H9 (cell line): ENCODE results near the gene GH2. TPM values are rescaled to one million over a fixed set of nuclear protein-coding genes. Genes with fewer than 3 reads are reported as not detected.

ENCODE experiments used
- DNase-seq: peaks from one replicate; pipeline ENCODE4 v3.0.0-alpha.2; 2017
- H2AFZ ChIP-seq: one replicate; pipeline ENCODE4 v1.6.1; 2013; ENCODE audit warnings: mild to moderate bottlenecking, low read length, control low read depth, moderate library complexity
- H2AK5ac ChIP-seq: 2 replicates; pipeline ENCODE4 v1.6.1; 2013; ENCODE audit warnings: low read length, control low read depth, mixed read lengths; ENCODE audit not compliant: insufficient read length
- H2BK120ac ChIP-seq: one replicate; pipeline ENCODE4 v1.6.1; 2013; ENCODE audit warnings: low read depth, mild to moderate bottlenecking, low read length, control low read depth, inconsistent platforms; ENCODE audit not compliant: poor library complexity, severe bottlenecking
- H2BK12ac ChIP-seq: 2 replicates; pipeline ENCODE4 v1.6.1; 2013; ENCODE audit warnings: low read length, control low read depth, mixed read lengths, low read depth; ENCODE audit not compliant: insufficient read length
- H2BK15ac ChIP-seq: 2 replicates; pipeline ENCODE4 v1.6.1; 2013; ENCODE audit warnings: low read depth, low read length, control low read depth
- H2BK20ac ChIP-seq: one replicate; pipeline ENCODE4 v1.6.1; 2013; ENCODE audit warnings: low read depth, mild to moderate bottlenecking, low read length, control low read depth, inconsistent platforms; ENCODE audit not compliant: poor library complexity, severe bottlenecking
- H2BK5ac ChIP-seq: 2 replicates; pipeline ENCODE4 v1.6.1; 2013; ENCODE audit warnings: low read length, control low read depth, mixed read lengths; ENCODE audit not compliant: insufficient read length
- H3K14ac ChIP-seq: 2 replicates; pipeline ENCODE4 v1.6.1; 2013; ENCODE audit warnings: low read length, control low read depth; ENCODE audit not compliant: insufficient read depth
- H3K18ac ChIP-seq: 2 replicates; pipeline ENCODE4 v1.6.1; 2013; ENCODE audit warnings: low read depth, mild to moderate bottlenecking, mixed read lengths, low read length, control low read depth; ENCODE audit not compliant: insufficient read length
- H3K23ac ChIP-seq: 2 replicates; pipeline ENCODE4 v1.6.1; 2013; ENCODE audit warnings: low read length, control low read depth, mixed read lengths, low read depth; ENCODE audit not compliant: insufficient read length
- H3K23me2 ChIP-seq: 2 replicates; pipeline ENCODE4 v1.6.1; 2013; ENCODE audit warnings: low read depth, mild to moderate bottlenecking, mixed read lengths, low read length, control low read depth; ENCODE audit not compliant: insufficient read length, poor library complexity, severe bottlenecking
- H3K27ac ChIP-seq: 2 replicates; pipeline ENCODE4 v1.5.1; 2013; ENCODE audit warnings: low read length, control low read depth, mixed read lengths, low read depth; ENCODE audit not compliant: insufficient read length
- H3K27me3 ChIP-seq: 2 replicates; pipeline ENCODE4 v1.6.1; 2013; ENCODE audit warnings: low read length, control low read depth, inconsistent platforms; ENCODE audit not compliant: insufficient read depth
- H3K4ac ChIP-seq: 2 replicates; pipeline ENCODE4 v1.6.1; 2013; ENCODE audit warnings: low read depth, mild to moderate bottlenecking, control low read depth, inconsistent platforms, low read length, moderate library complexity
- H3K4me1 ChIP-seq: 2 replicates; pipeline ENCODE4 v1.6.1; 2013; ENCODE audit warnings: low read length, control low read depth, inconsistent platforms; ENCODE audit not compliant: insufficient read depth
- H3K4me2 ChIP-seq: 2 replicates; pipeline ENCODE4 v1.6.1; 2013; ENCODE audit warnings: low read length, control low read depth, mixed read lengths; ENCODE audit not compliant: insufficient read length, insufficient read depth
- H3K56ac ChIP-seq: 2 replicates; pipeline ENCODE4 v1.6.1; 2013; ENCODE audit warnings: low read depth, mild to moderate bottlenecking, mixed read lengths, low read length, control low read depth; ENCODE audit not compliant: insufficient read length
- H3K79me1 ChIP-seq: 2 replicates; pipeline ENCODE4 v1.6.1; 2013; ENCODE audit warnings: low read depth, mild to moderate bottlenecking, moderate library complexity, low read length, control low read depth, inconsistent platforms; ENCODE audit not compliant: insufficient read depth, poor library complexity, severe bottlenecking
- H3K79me2 ChIP-seq: 2 replicates; pipeline ENCODE4 v1.6.1; 2013; ENCODE audit warnings: low read length, control low read depth, inconsistent platforms; ENCODE audit not compliant: insufficient read depth
- H3K9ac ChIP-seq: 2 replicates; pipeline ENCODE4 v1.6.1; 2013; ENCODE audit warnings: low read length, control low read depth, mixed read lengths; ENCODE audit not compliant: insufficient read length; ENCODE audit errors: extremely low read depth
- H3K9me3 ChIP-seq: one replicate; pipeline ENCODE4 v1.6.1; 2013; ENCODE audit warnings: low read depth, low read length, inconsistent platforms; ENCODE audit not compliant: control insufficient read depth
- H3T11ph ChIP-seq: one replicate; pipeline ENCODE4 v1.6.1; 2013; ENCODE audit warnings: mild to moderate bottlenecking, low read length, control low read depth, inconsistent platforms
- H4K20me1 ChIP-seq: one replicate; pipeline ENCODE4 v1.6.1; 2013; ENCODE audit not compliant: control insufficient read depth, insufficient read length, insufficient read depth
- H4K5ac ChIP-seq: 2 replicates; pipeline ENCODE4 v1.6.1; 2013; ENCODE audit warnings: low read depth, mild to moderate bottlenecking, mixed read lengths, low read length, control low read depth; ENCODE audit not compliant: insufficient read length
- H4K8ac ChIP-seq: replicated peaks from 2 replicates; pipeline ENCODE4 v1.6.1; 2013; ENCODE audit warnings: low read length, control low read depth, mixed read lengths, low read depth; ENCODE audit not compliant: insufficient read length
- H4K91ac ChIP-seq: 2 replicates; pipeline ENCODE4 v1.6.1; 2013; ENCODE audit warnings: low read depth, mild to moderate bottlenecking, moderate library complexity, mixed read lengths, low read length, control low read depth; ENCODE audit not compliant: insufficient read length
- H3K27ac Mint-ChIP-seq, 3 experiments: 2 replicates in 2 of 3; 3 replicates in 1 of 3; pipeline ENCODE4 v1.8.0; 2020 to 2021; ENCODE audit warnings: mixed read lengths in 3 of 3, mild to moderate bottlenecking in 1 of 3, moderate library complexity in 1 of 3
- H3K27me3 Mint-ChIP-seq: 2 replicates; pipeline ENCODE4 v1.8.0; 2021; ENCODE audit warnings: low read depth, mild to moderate bottlenecking, moderate library complexity, mixed read lengths
- H3K36me3 Mint-ChIP-seq, 3 experiments: 2 replicates in 2 of 3; 3 replicates in 1 of 3; pipeline ENCODE4 v1.8.0; 2020 to 2021; ENCODE audit warnings: low read depth in 3 of 3, mixed read lengths in 3 of 3; ENCODE audit not compliant: insufficient read depth in 1 of 3
- H3K4me1 Mint-ChIP-seq, 2 experiments: 2 replicates each; pipeline ENCODE4 v1.8.0; 2020; ENCODE audit warnings: mixed read lengths in 2 of 2
- H3K4me3 Mint-ChIP-seq, 2 experiments: 2 replicates in 1 of 2; 3 replicates in 1 of 2; pipeline ENCODE4 v1.8.0; 2020 to 2021; ENCODE audit warnings: mild to moderate bottlenecking in 2 of 2, mixed read lengths in 2 of 2, moderate library complexity in 1 of 2
- H3K9me3 Mint-ChIP-seq, 2 experiments: 2 replicates in 1 of 2; 3 replicates in 1 of 2; pipeline ENCODE4 v1.8.0; 2020; ENCODE audit warnings: mild to moderate bottlenecking in 2 of 2, mixed read lengths in 2 of 2, moderate library complexity in 1 of 2
- WGBS: extraction: QIAGEN DNeasy Blood & Tissue Kit; methylation state at CpG from one replicate; pipeline ENCODE4 v1.1.7; 2013; ENCODE audit warnings: missing lambda C conversion rate, low lambda C conversion rate, mixed read lengths; ENCODE audit not compliant: insufficient read length; ENCODE audit errors: extremely low coverage; 5-methylcytosine and 5-hydroxymethylcytosine counted together
- total RNA-seq: library from RNA; stranded (reverse); gene quantifications from 2 replicates; pipeline ENCODE4 v1.2.1, GENCODE V29; 2021
- TF ChIP-seq, protein P1 (sequence below): fragments of 200-600 bp; sonication (generic); conservative IDR thresholded peaks from 3 replicates; pipeline ENCODE4 v1.8.0; 2021; ENCODE audit warnings: antibody characterized with exemption, mild to moderate bottlenecking

Gene GH2
- total RNA-seq, 1 experiment from 2014 or later = 0.77 TPM

DNA sequence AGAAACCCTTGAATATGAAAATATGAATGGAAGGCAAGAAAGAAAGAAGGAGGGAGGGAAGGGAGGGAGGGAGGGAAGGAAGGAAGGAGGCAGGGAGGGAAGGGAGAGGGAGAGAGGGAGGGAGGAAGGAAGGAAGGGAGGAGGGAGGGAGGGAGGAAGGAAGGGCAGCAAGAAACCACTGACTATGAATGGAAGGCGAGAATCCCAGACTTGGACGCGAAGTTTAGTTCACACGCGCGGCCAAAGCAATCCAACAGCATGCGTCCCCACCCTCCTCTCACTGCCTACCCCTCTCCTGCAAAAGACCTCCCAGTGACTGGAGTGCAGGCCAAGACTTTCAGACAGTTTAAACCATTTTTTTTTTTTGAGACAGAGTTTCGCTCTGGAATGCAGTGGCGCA lies 31.3 kb downstream of the GH2 start:
- H3K27me3 Mint-ChIP-seq = peaks cover 70% of the 10 kb centered on the region
- TF ChIP-seq, protein P1, sequence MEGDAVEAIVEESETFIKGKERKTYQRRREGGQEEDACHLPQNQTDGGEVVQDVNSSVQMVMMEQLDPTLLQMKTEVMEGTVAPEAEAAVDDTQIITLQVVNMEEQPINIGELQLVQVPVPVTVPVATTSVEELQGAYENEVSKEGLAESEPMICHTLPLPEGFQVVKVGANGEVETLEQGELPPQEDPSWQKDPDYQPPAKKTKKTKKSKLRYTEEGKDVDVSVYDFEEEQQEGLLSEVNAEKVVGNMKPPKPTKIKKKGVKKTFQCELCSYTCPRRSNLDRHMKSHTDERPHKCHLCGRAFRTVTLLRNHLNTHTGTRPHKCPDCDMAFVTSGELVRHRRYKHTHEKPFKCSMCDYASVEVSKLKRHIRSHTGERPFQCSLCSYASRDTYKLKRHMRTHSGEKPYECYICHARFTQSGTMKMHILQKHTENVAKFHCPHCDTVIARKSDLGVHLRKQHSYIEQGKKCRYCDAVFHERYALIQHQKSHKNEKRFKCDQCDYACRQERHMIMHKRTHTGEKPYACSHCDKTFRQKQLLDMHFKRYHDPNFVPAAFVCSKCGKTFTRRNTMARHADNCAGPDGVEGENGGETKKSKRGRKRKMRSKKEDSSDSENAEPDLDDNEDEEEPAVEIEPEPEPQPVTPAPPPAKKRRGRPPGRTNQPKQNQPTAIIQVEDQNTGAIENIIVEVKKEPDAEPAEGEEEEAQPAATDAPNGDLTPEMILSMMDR = no peak
- H3K4ac ChIP-seq = no peak overlapping the region

More for the DNA sequence above, 31.3 kb downstream of the GH2 start:
- Mint-ChIP-seq H3K9me3 (peaks cover 8 to 15% of the 10 kb centered on the region in 2 experiments), H3K4me3 (no peak overlapping the region), H3K36me3 (peaks cover 0 to 10% (median 3%) of the 10 kb centered on the region in 3 experiments; a peak in 4 of 7 replicates), H3K27ac (no peak overlapping the region), H3K4me1 (peaks cover 2% of the 10 kb centered on the region in 2 experiments; a peak in 1 of 4 replicates)
- H2AK5ac ChIP-seq = no peak overlapping the region
- H2BK12ac ChIP-seq = no peak overlapping the region
- no peak overlapping the region for H3K4me2 ChIP-seq
- no peak overlapping the region for H2BK20ac ChIP-seq
- H3K23ac ChIP-seq = no peak overlapping the region
- H3K14ac ChIP-seq = no peak overlapping the region
- no peak overlapping the region for H2BK15ac ChIP-seq
- no peak overlapping the region for H3K56ac ChIP-seq
- H3K79me2 ChIP-seq = no peaks in the 10 kb centered on the region
- H2BK120ac ChIP-seq = no peak overlapping the region
- no peak overlapping the region for H3K9ac ChIP-seq
- no peaks in the 10 kb centered on the region for H3K23me2 ChIP-seq
- no peaks in the 10 kb centered on the region for H3K4me1 ChIP-seq
- no peak overlapping the region for H2AFZ ChIP-seq
- H4K91ac ChIP-seq = no peak overlapping the region
- H3K9me3 ChIP-seq = no peaks in the 10 kb centered on the region
- no peak overlapping the region for H3K27ac ChIP-seq
- H4K8ac ChIP-seq = no peak overlapping the region
- H4K5ac ChIP-seq = no peak overlapping the region
- no peaks in the 10 kb centered on the region for H4K20me1 ChIP-seq
- no peak overlapping the region for H3T11ph ChIP-seq
- WGBS = no CpG with 5 or more reads among the region's 9 CpGs
- H3K18ac ChIP-seq = no peak overlapping the region
- no peaks in the 10 kb centered on the region for H3K79me1 ChIP-seq
- H2BK5ac ChIP-seq = no peak overlapping the region
- DNase-seq = no peak
- peaks cover 4% of the 10 kb centered on the region; the same call in 1 of the 2 replicates for H3K27me3 ChIP-seq
